Lung microvascular endothelial cell (primary cell): ENCODE results near the gene TTLL8. TPM values are rescaled to one million over a fixed set of nuclear protein-coding genes. Genes with fewer than 3 reads are reported as not detected.

Experiments
- total RNA-seq: library from RNA; depleted of rRNA; stranded (reverse); fragments of >200 nt; gene quantifications from 2 replicates; pipeline ENCODE4 v1.2.1, GENCODE V29; 2014

The TTLL8 gene
- total RNA-seq, 1 donor from 2014 or later: not detected

Other genes with a start within 250 kb of the TTLL8 start
- gene BRD1, start 230.4 kb downstream of the TTLL8 start, total RNA-seq: 15.3 and 23.6 TPM in 2 replicates
- 8.7 and 13.5 TPM in 2 replicates for gene ZBED4, start 204.5 kb downstream of the TTLL8 start, total RNA-seq
- 9.4 and 13.5 TPM in 2 replicates for gene ALG12, start 139.9 kb downstream of the TTLL8 start, total RNA-seq
- gene CRELD2, start 139.7 kb downstream of the TTLL8 start, total RNA-seq: 40.3 and 45.2 TPM in 2 replicates
- gene PIM3, start 97.5 kb downstream of the TTLL8 start, total RNA-seq: 156 and 396 TPM in 2 replicates
- gene IL17REL, start 45.5 kb downstream of the TTLL8 start, total RNA-seq: under 0.01 TPM in 1 of 2 replicates, not detected in the other
- not detected in 2 replicates for gene MLC1, start 27.1 kb upstream of the TTLL8 start, total RNA-seq
- gene MOV10L1, start 31.7 kb upstream of the TTLL8 start, total RNA-seq: 22.7 and 44.2 TPM in 2 replicates
- gene PANX2, start 112.4 kb upstream of the TTLL8 start, total RNA-seq: 0.40 and 0.44 TPM in 2 replicates
- gene TRABD, start 127.6 kb upstream of the TTLL8 start, total RNA-seq: 11.3 and 13.7 TPM in 2 replicates
- 14.1 and 14.4 TPM in 2 replicates for gene SELENOO, start 142.7 kb upstream of the TTLL8 start, total RNA-seq
- gene TUBGCP6, start 186.7 kb upstream of the TTLL8 start, total RNA-seq: 11.8 and 21.2 TPM in 2 replicates
- 9.4 and 11.3 TPM in 2 replicates for gene HDAC10, start 193.0 kb upstream of the TTLL8 start, total RNA-seq
- gene MAPK12, start 203.4 kb upstream of the TTLL8 start, total RNA-seq: 37.0 and 53.6 TPM in 2 replicates
- 16.3 and 21.8 TPM in 2 replicates for gene MAPK11, start 212.1 kb upstream of the TTLL8 start, total RNA-seq
- gene PLXNB2, start 249.3 kb upstream of the TTLL8 start, total RNA-seq: 47.3 and 55.2 TPM in 2 replicates